Measurements from ENCODE around the gene RPS6KA1. TPM values are rescaled to one million over a fixed set of nuclear protein-coding genes. Genes with fewer than 3 reads are reported as not detected.
"Not testable (repeated sequence)": the region's sequence is repeated elsewhere in the genome, so short reads cannot be mapped to it uniquely, and the experiment has no call there.

Gene RPS6KA1
- total RNA-seq, 2 experiments from 2014 or later, result 29.1 to 29.6 TPM

DNA sequence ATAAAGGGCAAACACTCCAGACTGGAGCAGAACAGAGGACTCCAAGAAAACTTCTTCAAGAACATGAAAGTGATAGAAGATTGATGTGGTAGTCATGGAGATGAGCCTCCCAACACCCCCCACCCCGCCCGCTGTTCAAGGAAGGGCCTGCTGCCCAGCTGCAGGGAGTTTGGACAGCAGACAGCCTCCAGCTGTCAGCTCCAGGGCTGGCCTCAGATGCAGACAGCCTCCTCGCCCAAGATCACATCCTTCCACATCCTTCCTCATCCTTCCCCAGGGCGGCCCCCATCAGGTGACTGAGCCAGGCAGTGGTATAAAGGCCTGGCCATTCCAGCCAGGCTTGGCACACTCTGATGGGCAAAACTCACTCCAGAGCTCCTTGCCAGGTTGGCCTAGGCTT is 32.7 kb upstream of the RPS6KA1 start:
- H3K27ac ChIP-seq (ENCODE audit: low read depth in 1 of 2, low read length in 2 of 2), result no peak overlapping the region
- H3K4me1 ChIP-seq (ENCODE audit: insufficient read depth, low read length), result peaks cover 23% of the 10 kb centered on the region
- H3K27me3 ChIP-seq (ENCODE audit: control insufficient read depth in 1 of 2, insufficient read depth in 2 of 2, low read length in 2 of 2), result no peaks in the 10 kb centered on the region
- Mint-ChIP-seq H3K4me3 (no peak overlapping the region), H3K27me3 (no peaks in the 10 kb centered on the region), H3K4me1 (ENCODE audit: low read depth) (peaks cover 8% of the 10 kb centered on the region), H3K36me3 (ENCODE audit: low read depth) (no peaks in the 10 kb centered on the region), H3K9me3 (no peaks in the 10 kb centered on the region), H3K27ac (no peak overlapping the region)
- CTCF ChIA-PET, result no interaction called here
- DNase-seq, result no peak
- POLR2A ChIA-PET, result no interaction called here
- H3K4me3 ChIP-seq (ENCODE audit: low read length), result no peak overlapping the region
- no peaks in the 10 kb centered on the region for H3K9me3 ChIP-seq (ENCODE audit: control insufficient read depth in 1 of 2, insufficient read depth in 1 of 2, low read length in 2 of 2)
- TF ChIP-seq CTCF (IDR thresholded peaks at IDR 0.05), result no peak
- intact Hi-C loops (cut with DNase I, micrococcal nuclease), result no loop called here
- no peak for ATAC-seq (ENCODE audit: poor library complexity)
- H3K36me3 ChIP-seq (ENCODE audit: insufficient read depth, low read length), result no peaks in the 10 kb centered on the region

DNA sequence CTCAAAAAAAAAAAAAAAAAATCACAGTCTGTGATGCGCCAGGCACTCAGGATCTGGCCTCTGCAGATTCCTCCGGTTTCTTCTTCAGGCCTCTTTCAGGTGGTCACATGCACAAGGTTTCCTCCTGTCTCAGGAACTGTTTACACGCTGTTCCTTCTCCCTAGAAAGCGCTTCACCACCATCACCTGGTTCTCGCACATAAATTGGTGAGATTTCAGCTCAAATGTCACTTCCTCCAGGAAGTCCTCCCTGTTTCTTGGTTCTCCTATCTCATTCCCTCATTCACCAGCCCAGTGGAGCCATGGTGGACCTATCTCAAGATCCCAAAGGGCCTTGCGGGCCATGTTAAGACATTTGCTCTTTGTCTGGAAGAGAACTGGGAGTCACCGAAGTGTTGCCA is 30.7 kb upstream of the RPS6KA1 start:
- TF ChIP-seq CTCF (IDR thresholded peaks at IDR 0.05), result no peak
- no peak overlapping the region for H3K4me3 ChIP-seq (ENCODE audit: low read length)
- Mint-ChIP-seq H3K9me3 (no peaks in the 10 kb centered on the region), H3K36me3 (ENCODE audit: low read depth) (no peaks in the 10 kb centered on the region), H3K4me1 (ENCODE audit: low read depth) (peaks cover 14% of the 10 kb centered on the region), H3K27ac (peak overlapping the region; percentile 77), H3K4me3 (peak overlapping the region; percentile 54), H3K27me3 (no peaks in the 10 kb centered on the region)
- no peaks in the 10 kb centered on the region for H3K9me3 ChIP-seq (ENCODE audit: control insufficient read depth in 1 of 2, insufficient read depth in 1 of 2, low read length in 2 of 2)
- intact Hi-C loops (cut with DNase I, micrococcal nuclease), result loop anchor here in 1 of 2 experiments (2.0 kb wide), 1 partner anchor 100 kb away; no protein-coding TSS in a partner anchor
- CTCF ChIA-PET, result interaction anchor here (2.2 to 2.3 kb wide), 2 partner anchors 30 to 39 kb away, joined by 9 to 20 read pairs; partner anchors contain the start of gene RPS6KA1
- H3K27ac ChIP-seq (ENCODE audit: low read depth in 1 of 2, low read length in 2 of 2), result no peak overlapping the region
- POLR2A ChIA-PET, result interaction anchor here (0.6 to 4.5 kb wide), 2 partner anchors 28 to 39 kb away, joined by 3 to 56 read pairs; partner anchors contain the start of gene HMGN2
- no peak for DNase-seq
- H3K36me3 ChIP-seq (ENCODE audit: insufficient read depth, low read length), result no peaks in the 10 kb centered on the region
- ATAC-seq (ENCODE audit: poor library complexity), result no peak
- H3K27me3 ChIP-seq (ENCODE audit: control insufficient read depth in 1 of 2, insufficient read depth in 2 of 2, low read length in 2 of 2), result no peaks in the 10 kb centered on the region
- H3K4me1 ChIP-seq (ENCODE audit: insufficient read depth, low read length), result peaks cover 27% of the 10 kb centered on the region

GRCh38 chr1:26500488-26501175 is 28.9 kb upstream of the RPS6KA1 start:
- CTCF ChIA-PET, result interaction anchor here (0.8 to 2.3 kb wide), 24 partner anchors 13 to 866 kb away, joined by 3 to 21 read pairs (median 4); partner anchors contain the start of genes CEP85, HMGN2, MAP3K6 and PIGV
- no peaks in the 10 kb centered on the region for H3K9me3 ChIP-seq (ENCODE audit: control insufficient read depth in 1 of 2, insufficient read depth in 1 of 2, low read length in 2 of 2)
- ATAC-seq (ENCODE audit: poor library complexity), result peak; percentile 71
- POLR2A ChIA-PET, result interaction anchor here (0.5 to 4.5 kb wide), 34 partner anchors 11 to 1070 kb away, joined by 3 to 56 read pairs (median 5); partner anchors contain the start of genes CEP85, DHDDS, GPATCH3 and HMGN2
- intact Hi-C loops (cut with DNase I, micrococcal nuclease), result loop anchor here (1.0 to 5.0 kb wide), 9 partner anchors 28 to 388 kb away; partner anchors contain the start of genes HMGN2 (in 2 of the 2), DHDDS (in 1 of the 2), PDIK1L (in 1 of the 2) and PIGV (in 1 of the 2)
- H3K27me3 ChIP-seq (ENCODE audit: control insufficient read depth in 1 of 2, insufficient read depth in 2 of 2, low read length in 2 of 2), result no peaks in the 10 kb centered on the region
- H3K4me3 ChIP-seq (ENCODE audit: low read length), result peak overlapping the region; percentile 76
- peaks cover 27% of the 10 kb centered on the region for H3K4me1 ChIP-seq (ENCODE audit: insufficient read depth, low read length)
- H3K27me3 Mint-ChIP-seq, result no peaks in the 10 kb centered on the region
- no peaks in the 10 kb centered on the region for H3K36me3 ChIP-seq (ENCODE audit: insufficient read depth, low read length)
- no peaks in the 10 kb centered on the region for H3K9me3 Mint-ChIP-seq
- H3K4me1 Mint-ChIP-seq (ENCODE audit: low read depth), result peaks cover 14% of the 10 kb centered on the region
- no peaks in the 10 kb centered on the region for H3K36me3 Mint-ChIP-seq (ENCODE audit: low read depth)
- H3K27ac ChIP-seq (ENCODE audit: low read depth in 1 of 2, low read length in 2 of 2), result peak overlapping the region; percentile 91 to 94
- peak; percentile 77 to 94 (median 88) for DNase-seq
- H3K4me3 Mint-ChIP-seq, result peak overlapping the region; percentile 81
- peak overlapping the region; percentile 73 for H3K27ac Mint-ChIP-seq
- peak; percentile 54 for TF ChIP-seq CTCF (IDR thresholded peaks at IDR 0.05)

- H3K4me1 ChIP-seq (ENCODE audit: insufficient read depth, low read length); H3K27me3 ChIP-seq (ENCODE audit: control insufficient read depth in 1 of 2, insufficient read depth in 2 of 2, low read length in 2 of 2); H3K27me3 Mint-ChIP-seq; H3K4me1 Mint-ChIP-seq (ENCODE audit: low read depth); H3K9me3 Mint-ChIP-seq; H3K36me3 Mint-ChIP-seq (ENCODE audit: low read depth); H3K27ac Mint-ChIP-seq; H3K4me3 Mint-ChIP-seq; ATAC-seq (ENCODE audit: poor library complexity); H3K9me3 ChIP-seq (ENCODE audit: control insufficient read depth in 1 of 2, insufficient read depth in 1 of 2, low read length in 2 of 2); DNase-seq; H3K4me3 ChIP-seq (ENCODE audit: low read length); intact Hi-C loops (cut with DNase I, micrococcal nuclease); H3K36me3 ChIP-seq (ENCODE audit: insufficient read depth, low read length); H3K27ac ChIP-seq (ENCODE audit: low read depth in 1 of 2, low read length in 2 of 2): not testable (repeated sequence)
- ChIA-PET CTCF (interaction anchor here (0.7 kb wide), 1 partner anchor 261 kb away, joined by 3 read pairs; no protein-coding TSS in a partner anchor), POLR2A (interaction anchor here (0.6 kb wide), 1 partner anchor 355 kb away, joined by 3 read pairs; no protein-coding TSS in a partner anchor)
These were observed 18.9 kb upstream of the RPS6KA1 start for GRCh38 chr1:26510711-26511110.

DNA sequence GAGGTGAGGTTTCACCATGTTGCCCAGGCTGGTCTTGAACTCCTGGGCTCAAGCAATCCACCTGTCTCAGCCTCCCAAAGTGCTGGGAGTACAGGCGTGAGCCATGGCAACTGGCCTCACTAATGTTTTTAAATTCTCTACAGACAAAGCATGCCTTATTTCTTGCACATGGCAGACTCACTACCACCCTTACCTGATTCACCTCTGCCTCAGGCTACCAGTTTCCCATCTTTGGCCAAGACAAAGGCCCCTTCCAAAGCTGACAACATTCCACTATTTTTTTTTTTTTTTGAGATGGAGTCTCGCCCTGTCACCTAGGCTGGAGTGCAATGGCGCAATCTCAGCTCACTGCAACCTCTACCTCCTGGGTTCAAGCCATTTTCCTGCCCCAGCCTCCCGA is 13.7 kb upstream of the RPS6KA1 start:
- H3K9me3 Mint-ChIP-seq; DNase-seq; H3K27ac ChIP-seq (ENCODE audit: low read depth in 1 of 2, low read length in 2 of 2); H3K9me3 ChIP-seq (ENCODE audit: control insufficient read depth in 1 of 2, insufficient read depth in 1 of 2, low read length in 2 of 2); H3K4me3 Mint-ChIP-seq; H3K36me3 ChIP-seq (ENCODE audit: insufficient read depth, low read length); H3K4me3 ChIP-seq (ENCODE audit: low read length); H3K4me1 ChIP-seq (ENCODE audit: insufficient read depth, low read length); H3K27ac Mint-ChIP-seq; H3K4me1 Mint-ChIP-seq (ENCODE audit: low read depth); H3K36me3 Mint-ChIP-seq (ENCODE audit: low read depth); H3K27me3 Mint-ChIP-seq; ATAC-seq (ENCODE audit: poor library complexity); intact Hi-C loops (cut with DNase I, micrococcal nuclease); H3K27me3 ChIP-seq (ENCODE audit: control insufficient read depth in 1 of 2, insufficient read depth in 2 of 2, low read length in 2 of 2): not testable (repeated sequence)
- ChIA-PET POLR2A (interaction anchor here (1.2 kb wide), 1 partner anchor 14 kb away, joined by 3 read pairs; no protein-coding TSS in a partner anchor), CTCF (interaction anchor here (1.4 kb wide), 1 partner anchor 16 kb away, joined by 3 read pairs; no protein-coding TSS in a partner anchor)

Measured in CD4-positive, alpha-beta T cell (primary cell).